Fibroblast of lung (primary cell): ENCODE measurements around the gene TMEM106C.

Experiments used
- EZH2 ChIP-seq: IDR thresholded peaks from 2 replicates; pipeline ENCODE4 v1.5.1; 2012; ENCODE audit warnings: low read length, control low read depth, mild to moderate bottlenecking; ENCODE audit errors: missing control alignments
- TF ChIP-seq, protein P1 (sequence below), 2 donors: IDR thresholded peaks in 1 of 2; conservative IDR thresholded peaks in 1 of 2; 1 replicate in 1 of 2; 2 replicates in 1 of 2; pipeline ENCODE4 v1.5.1; 2011 to 2012; ENCODE audit warnings: low read length in 2 of 2, control low read depth in 1 of 2, inconsistent platforms in 1 of 2, low read depth in 1 of 2, mild to moderate bottlenecking in 1 of 2

GRCh38 chr12:47944685-47945340, 18.6 kb upstream of the TMEM106C start:
- TF ChIP-seq, protein P1, sequence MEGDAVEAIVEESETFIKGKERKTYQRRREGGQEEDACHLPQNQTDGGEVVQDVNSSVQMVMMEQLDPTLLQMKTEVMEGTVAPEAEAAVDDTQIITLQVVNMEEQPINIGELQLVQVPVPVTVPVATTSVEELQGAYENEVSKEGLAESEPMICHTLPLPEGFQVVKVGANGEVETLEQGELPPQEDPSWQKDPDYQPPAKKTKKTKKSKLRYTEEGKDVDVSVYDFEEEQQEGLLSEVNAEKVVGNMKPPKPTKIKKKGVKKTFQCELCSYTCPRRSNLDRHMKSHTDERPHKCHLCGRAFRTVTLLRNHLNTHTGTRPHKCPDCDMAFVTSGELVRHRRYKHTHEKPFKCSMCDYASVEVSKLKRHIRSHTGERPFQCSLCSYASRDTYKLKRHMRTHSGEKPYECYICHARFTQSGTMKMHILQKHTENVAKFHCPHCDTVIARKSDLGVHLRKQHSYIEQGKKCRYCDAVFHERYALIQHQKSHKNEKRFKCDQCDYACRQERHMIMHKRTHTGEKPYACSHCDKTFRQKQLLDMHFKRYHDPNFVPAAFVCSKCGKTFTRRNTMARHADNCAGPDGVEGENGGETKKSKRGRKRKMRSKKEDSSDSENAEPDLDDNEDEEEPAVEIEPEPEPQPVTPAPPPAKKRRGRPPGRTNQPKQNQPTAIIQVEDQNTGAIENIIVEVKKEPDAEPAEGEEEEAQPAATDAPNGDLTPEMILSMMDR (conservative IDR thresholded peaks at IDR 0.05 in 1 of 2, IDR thresholded peaks at IDR 0.05 in 1 of 2; ENCODE audit: low read depth in 1 of 2, low read length in 2 of 2): no peak
- TF ChIP-seq EZH2: no peak
